GM21360 (cell line): Measurements from ENCODE around the gene MTTP.

Experiments used
- ATAC-seq: cut with Tn5 transposase; IDR thresholded peaks from one replicate; pipeline ENCODE4 v1.9.1; 2021; ENCODE audit warnings: mild to moderate bottlenecking, moderate library complexity; ENCODE audit not compliant: unreplicated experiment

The MTTP gene

DNA sequence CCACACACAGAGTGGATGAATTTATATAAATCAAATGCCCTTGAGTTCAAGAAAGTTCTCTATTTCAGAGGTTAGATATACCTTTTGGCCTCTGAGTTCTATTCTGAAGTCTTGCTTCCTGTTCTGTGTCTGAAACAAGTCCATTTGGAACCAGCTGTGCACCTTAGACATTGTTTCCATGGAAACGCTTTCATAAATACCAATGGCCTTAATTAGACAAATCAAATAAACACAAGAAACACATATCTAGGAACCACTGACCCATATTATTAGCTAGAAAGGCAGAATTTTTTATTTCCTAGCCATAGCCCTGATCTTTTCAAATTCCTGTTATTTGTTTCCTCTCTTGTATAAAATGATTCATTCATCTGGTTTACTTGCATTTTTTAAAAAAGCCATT lies 91.4 kb downstream of the MTTP start:
- ATAC-seq: no peak

DNA sequence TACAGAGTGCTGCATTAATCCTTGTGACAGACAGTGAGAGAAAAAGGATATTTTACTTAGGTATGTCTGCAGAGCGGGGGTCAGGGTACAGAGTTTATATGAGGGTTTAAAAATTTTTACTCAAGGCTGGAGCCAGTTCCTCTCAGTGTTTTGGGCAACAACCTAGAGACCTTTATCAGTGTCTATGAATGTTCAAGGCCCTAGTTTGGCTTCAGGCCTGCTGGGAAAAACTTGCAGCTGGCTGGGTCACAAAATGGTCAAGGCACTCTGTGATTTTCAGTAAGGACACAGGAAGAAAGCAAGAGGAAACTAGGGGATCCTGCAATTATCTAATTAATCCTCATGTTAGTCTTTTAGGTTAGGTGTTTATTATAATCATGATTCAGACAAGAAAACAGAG lies 93.8 kb downstream of the MTTP start:
- no peak for ATAC-seq

DNA sequence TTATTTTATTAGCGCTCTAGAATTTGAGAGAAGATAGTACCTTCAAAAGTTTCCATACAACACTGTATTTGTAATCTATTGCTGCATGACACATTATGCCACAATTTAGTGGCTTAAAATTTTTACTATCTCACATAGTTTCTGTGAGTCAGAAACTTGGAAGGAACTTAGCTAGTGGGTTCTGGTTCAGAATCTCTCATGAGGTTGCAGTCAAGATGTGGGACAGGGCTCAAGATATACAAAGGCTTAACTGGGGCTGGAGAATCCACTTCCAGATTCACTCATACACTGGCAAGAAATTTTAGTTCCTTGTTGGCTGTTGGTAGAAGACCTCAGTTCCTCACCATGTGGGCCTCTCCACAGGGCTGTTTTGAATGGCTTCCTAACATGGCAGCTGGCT lies 94.5 kb downstream of the MTTP start:
- no peak for ATAC-seq

DNA sequence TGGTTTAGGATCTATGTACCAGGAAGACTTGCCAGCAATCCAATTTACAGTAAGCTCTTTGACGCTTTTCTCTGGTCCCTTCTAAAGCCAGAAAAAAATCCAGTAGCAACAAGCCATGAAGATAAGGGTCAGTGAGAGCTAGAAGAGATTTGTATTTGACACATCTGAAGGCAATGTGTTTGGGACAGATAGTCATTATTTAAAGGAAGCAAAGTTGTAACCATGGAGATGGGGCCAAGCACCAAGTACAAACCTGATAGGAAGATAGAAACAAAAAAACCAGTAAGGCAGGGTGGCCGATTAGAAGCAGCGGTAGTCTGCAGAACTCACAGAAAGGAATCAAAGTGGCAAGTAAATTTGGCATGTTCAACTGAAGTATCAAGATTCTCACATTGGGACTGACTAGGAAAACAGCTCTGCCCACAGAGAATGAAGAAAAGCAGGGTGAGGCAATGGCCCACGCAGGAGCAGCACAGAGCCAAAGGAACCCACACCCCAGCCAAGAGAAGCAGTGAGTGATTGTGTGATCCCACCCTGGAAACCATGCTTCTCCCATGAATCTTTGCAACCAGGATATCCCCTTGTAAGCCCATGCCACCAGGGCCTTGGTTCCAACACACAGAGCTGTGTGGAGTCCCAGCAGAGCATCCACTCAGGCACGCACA lies 95.9 kb downstream of the MTTP start:
- ATAC-seq: no peak
